GM12891 (cell line): ENCODE measurements around the gene MARVELD1.

Experiments
- POLR2A ChIP-seq: IDR thresholded peaks from 2 replicates; pipeline ENCODE4 v1.6.1; 2011; ENCODE audit warnings: low read depth, low read length, control low read depth
- POLR2AphosphoS5 ChIP-seq: IDR thresholded peaks from 2 replicates; pipeline ENCODE4 v1.6.1; 2011; ENCODE audit warnings: low read depth, low read length, control low read depth
- POU2F2 ChIP-seq: IDR thresholded peaks from 2 replicates; pipeline ENCODE4 v1.6.1; 2011; ENCODE audit warnings: low read depth, mild to moderate bottlenecking, control low read depth, low read length, moderate library complexity
- SPI1 ChIP-seq: IDR thresholded peaks from 2 replicates; pipeline ENCODE4 v1.6.1; 2011; ENCODE audit warnings: low read depth, low read length, control low read depth

DNA sequence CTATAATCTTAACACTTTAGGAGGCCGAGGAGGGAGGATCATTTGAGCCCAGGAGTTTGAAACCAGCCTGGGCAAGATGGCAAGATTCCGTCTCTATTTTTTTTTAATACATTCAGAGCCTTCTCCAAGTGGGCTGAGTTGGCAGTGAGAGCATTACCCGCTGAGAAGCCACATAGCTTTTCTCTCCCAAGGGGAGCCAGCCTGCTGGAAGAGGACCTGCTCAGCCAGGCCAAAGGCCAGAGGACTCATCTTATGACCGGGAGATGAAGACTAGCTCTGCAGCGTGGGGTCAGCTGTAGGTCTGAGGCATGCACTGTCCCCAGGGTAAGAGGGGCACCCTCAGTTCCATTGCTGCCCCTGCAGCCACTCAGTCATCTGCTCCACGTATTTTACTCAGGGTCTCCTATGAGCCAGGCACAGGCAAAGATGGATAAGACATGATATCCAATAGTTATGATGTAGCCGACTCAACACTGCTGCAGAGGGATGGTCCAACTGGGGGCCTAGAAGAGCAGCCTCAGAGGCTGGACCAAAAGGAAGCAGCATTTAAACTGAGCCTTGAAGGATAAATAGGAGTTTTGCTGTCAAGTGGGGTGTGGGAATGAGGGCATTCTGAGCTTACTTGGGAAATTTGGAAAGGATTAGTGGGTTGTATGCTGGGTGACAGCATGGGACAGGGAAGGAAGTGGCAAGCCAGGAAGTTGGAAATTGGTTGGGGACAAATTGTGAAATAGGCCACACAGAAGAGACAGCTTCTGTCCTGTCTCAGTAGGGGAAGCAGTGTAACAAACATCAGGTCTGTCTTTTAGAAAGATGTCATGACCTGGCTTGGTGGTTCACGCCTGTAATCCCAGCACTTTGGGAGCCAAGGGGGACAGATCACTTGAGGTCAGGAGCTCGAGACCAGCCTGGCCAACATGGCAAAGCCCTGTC, 1.6 kb upstream of the MARVELD1 start:
- TF ChIP-seq POLR2AphosphoS5, result no peak
- no peak for TF ChIP-seq POU2F2
- no peak for TF ChIP-seq SPI1
- no peak for TF ChIP-seq POLR2A
